H1 (cell line): Measurements from ENCODE around the gene SEC14L5. TPM values are rescaled to one million over a fixed set of nuclear protein-coding genes. Genes with fewer than 3 reads are reported as not detected.

ENCODE experiments used
- CBX5 ChIP-seq: fragments of 300-800, 300-1000 bp; sonication (generic); IDR thresholded peaks from 2 replicates; pipeline ENCODE4 v1.7.1; 2016; ENCODE audit warnings: antibody characterized with exemption, low read length, low read depth
- CBX8 ChIP-seq: fragments of 300-800, 300-1000 bp; sonication (generic); IDR thresholded peaks from 2 replicates; pipeline ENCODE4 v1.7.1; 2016; ENCODE audit warnings: low read depth, low read length, borderline replicate concordance
- CHD2 ChIP-seq: IDR thresholded peaks from 2 replicates; pipeline ENCODE4 v1.6.1; 2012; ENCODE audit warnings: low read length, improper control_type of control experiment
- CTBP2 ChIP-seq: IDR thresholded peaks from 2 replicates; pipeline ENCODE4 v1.7.0; 2011; ENCODE audit warnings: borderline replicate concordance, mild to moderate bottlenecking, moderate library complexity, mixed read lengths, low read length; ENCODE audit not compliant: insufficient read depth, insufficient read length
- CTCF ChIP-seq, 3 experiments: IDR thresholded peaks; 1 replicate in 2 of 3; 2 replicates in 1 of 3; pipeline versions ENCODE4 v1.5.1 to v1.6.1; 2011; ENCODE audit warnings: low read length in 3 of 3, mild to moderate bottlenecking in 3 of 3, inconsistent platforms in 2 of 3, low read depth in 1 of 3, moderate library complexity in 1 of 3; ENCODE audit not compliant: insufficient read depth in 1 of 3; ENCODE audit errors: control extremely low read depth in 1 of 3
- EZH2 ChIP-seq: fragments of 200-600 bp; sonication (generic); IDR thresholded peaks from 2 replicates; pipeline ENCODE4 v1.7.1; 2012; ENCODE audit warnings: low read depth, mild to moderate bottlenecking, moderate library complexity, low read length, inconsistent platforms; ENCODE audit not compliant: severe bottlenecking
- JUND ChIP-seq: IDR thresholded peaks from 2 replicates; pipeline ENCODE4 v1.6.1; 2011; ENCODE audit warnings: mild to moderate bottlenecking, improper control_type of control experiment, low read length
- POLR2AphosphoS5 ChIP-seq: IDR thresholded peaks from 2 replicates; pipeline ENCODE4 v1.6.1; 2011; ENCODE audit warnings: low read depth, low read length
- RAD21 ChIP-seq, 2 experiments: IDR thresholded peaks in 1 of 2; conservative IDR thresholded peaks in 1 of 2; 2 replicates each; pipeline ENCODE4 v1.6.1; 2011; ENCODE audit warnings: low read depth in 2 of 2, low read length in 2 of 2, improper control_type of control experiment in 1 of 2, inconsistent platforms in 1 of 2, mild to moderate bottlenecking in 1 of 2, moderate library complexity in 1 of 2
- RNF2 ChIP-seq: fragments of 200-900, 300-1000 bp; sonication (generic); IDR thresholded peaks from 2 replicates; pipeline ENCODE4 v1.7.1; 2016; ENCODE audit warnings: borderline replicate concordance, low read depth, mild to moderate bottlenecking, antibody characterized with exemption, low read length; ENCODE audit not compliant: poor library complexity, severe bottlenecking; ENCODE audit errors: missing control alignments
- SAP30 ChIP-seq: fragments of 300-600 bp; sonication (generic); IDR thresholded peaks from 2 replicates; pipeline ENCODE4 v1.7.1; 2012; ENCODE audit warnings: low read length, moderate library complexity, mild to moderate bottlenecking, inconsistent platforms; ENCODE audit not compliant: insufficient read depth, insufficient replicate concordance
- SRF ChIP-seq: IDR thresholded peaks from 2 replicates; pipeline ENCODE4 v1.6.1; 2011; ENCODE audit warnings: mild to moderate bottlenecking, low read depth, low read length, moderate library complexity
- polyA plus RNA-seq, 7 experiments: library from polyadenylated mRNA; depleted of rRNA in 3 of 7; stranded (reverse) in 5 of 7; unstranded in 2 of 7; fragments of >200 nt in 5 of 7; fragments of 200-250 nt in 2 of 7; gene quantifications; 1 replicate in 5 of 7; 2 replicates in 1 of 7; 4 replicates in 1 of 7; pipeline versions ENCODE4 v1.2.1 to v1.2.3, GENCODE V29; 2011 to 2013; ENCODE audit warnings: missing spikeins in 2 of 7, mixed read lengths in 2 of 7
- total RNA-seq: library from RNA; stranded (reverse); fragmentation: NEBNext Ultra II Directional; extraction: Animal tissue kit (Norgen Biotek cat#: 25700); gene quantifications from 2 replicates; pipeline ENCODE4 v1.2.1, GENCODE V29; 2021
- TF ChIP-seq, protein P1 (sequence below): IDR thresholded peaks from 2 replicates; pipeline ENCODE4 v1.6.1; 2012; ENCODE audit warnings: low read length, inconsistent platforms
- TF ChIP-seq, protein P2 (sequence below): IDR thresholded peaks from 2 replicates; pipeline ENCODE4 v1.6.1; 2012; ENCODE audit warnings: inconsistent platforms
- TF ChIP-seq, protein P3 (sequence below): IDR thresholded peaks from 2 replicates; pipeline ENCODE4 v1.6.1; 2011; ENCODE audit warnings: low read length, improper control_type of control experiment

The SEC14L5 gene
- total and polyA plus RNA-seq, 2 of the 8 experiments (the other 6 are each of a cell fraction or from before 2014, with no cell fraction given) = 1.9 to 3.0 TPM

DNA sequence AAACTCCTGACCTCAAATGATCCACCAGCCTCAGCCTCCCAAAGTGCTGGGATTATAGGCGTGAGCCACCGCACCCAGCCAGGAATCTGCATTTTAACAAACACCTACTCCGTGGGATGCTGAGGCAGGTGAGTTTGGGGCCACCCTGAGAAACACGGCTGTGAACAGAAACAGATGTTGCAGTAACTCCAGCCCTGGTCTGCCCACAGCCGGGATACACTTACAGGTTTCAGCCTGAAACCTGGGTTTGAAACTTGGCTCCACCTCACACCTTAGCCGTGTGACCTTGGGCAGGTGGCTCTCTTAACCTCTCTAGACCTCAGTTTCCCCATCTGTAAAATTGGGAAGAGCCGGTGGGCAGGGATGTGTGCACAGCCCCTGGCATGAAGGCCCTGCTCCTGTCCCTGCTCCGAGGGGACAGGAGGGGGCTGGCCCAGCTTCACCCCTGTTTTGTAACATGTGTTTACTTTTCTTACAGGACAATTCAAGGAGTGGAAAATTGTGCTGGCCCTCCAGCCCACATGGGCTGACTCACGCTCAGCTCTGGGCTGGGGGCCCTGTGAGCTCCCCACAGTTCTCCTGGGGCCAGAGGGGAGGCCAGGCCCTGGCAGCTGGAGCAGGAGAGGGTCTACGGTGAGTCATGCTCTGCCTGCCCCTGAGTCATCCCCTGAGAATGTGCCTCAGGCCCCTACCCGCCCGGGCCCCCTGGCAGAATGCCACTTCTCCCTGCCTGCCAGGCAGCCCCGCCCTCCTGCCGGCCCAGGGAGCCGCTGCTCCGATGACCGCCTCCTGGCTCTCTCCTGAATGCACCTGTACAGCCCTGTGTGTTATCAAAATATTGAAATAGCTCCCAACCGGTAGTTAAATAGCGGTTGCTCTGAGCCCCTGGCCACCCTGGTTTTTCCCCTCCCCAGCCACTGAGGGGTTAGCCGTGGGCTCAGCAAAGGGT, 13.5 kb upstream of the SEC14L5 start (continued):
- TF ChIP-seq CBX8 = no peak
- TF ChIP-seq, protein P1, sequence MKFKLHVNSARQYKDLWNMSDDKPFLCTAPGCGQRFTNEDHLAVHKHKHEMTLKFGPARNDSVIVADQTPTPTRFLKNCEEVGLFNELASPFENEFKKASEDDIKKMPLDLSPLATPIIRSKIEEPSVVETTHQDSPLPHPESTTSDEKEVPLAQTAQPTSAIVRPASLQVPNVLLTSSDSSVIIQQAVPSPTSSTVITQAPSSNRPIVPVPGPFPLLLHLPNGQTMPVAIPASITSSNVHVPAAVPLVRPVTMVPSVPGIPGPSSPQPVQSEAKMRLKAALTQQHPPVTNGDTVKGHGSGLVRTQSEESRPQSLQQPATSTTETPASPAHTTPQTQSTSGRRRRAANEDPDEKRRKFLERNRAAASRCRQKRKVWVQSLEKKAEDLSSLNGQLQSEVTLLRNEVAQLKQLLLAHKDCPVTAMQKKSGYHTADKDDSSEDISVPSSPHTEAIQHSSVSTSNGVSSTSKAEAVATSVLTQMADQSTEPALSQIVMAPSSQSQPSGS = no peak
- TF ChIP-seq JUND = peak; percentile 97
- no peak for TF ChIP-seq CBX5
- TF ChIP-seq, protein P2, sequence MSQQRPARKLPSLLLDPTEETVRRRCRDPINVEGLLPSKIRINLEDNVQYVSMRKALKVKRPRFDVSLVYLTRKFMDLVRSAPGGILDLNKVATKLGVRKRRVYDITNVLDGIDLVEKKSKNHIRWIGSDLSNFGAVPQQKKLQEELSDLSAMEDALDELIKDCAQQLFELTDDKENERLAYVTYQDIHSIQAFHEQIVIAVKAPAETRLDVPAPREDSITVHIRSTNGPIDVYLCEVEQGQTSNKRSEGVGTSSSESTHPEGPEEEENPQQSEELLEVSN = 0 out of 2 replicates have a peak, but pooled peaks have one; percentile 14
- no peak for TF ChIP-seq POLR2AphosphoS5
- no peak for TF ChIP-seq RNF2
- no peak for TF ChIP-seq EZH2
- no peak for TF ChIP-seq CHD2
- no peak for TF ChIP-seq CTCF (IDR thresholded peaks at IDR 0.05; ENCODE audit: control extremely low read depth in 1 of 3, insufficient read depth in 1 of 3, low read depth in 1 of 3, low read length in 3 of 3)
- no peak for TF ChIP-seq SAP30
- TF ChIP-seq RAD21 (IDR thresholded peaks at IDR 0.05 in 1 of 2, conservative IDR thresholded peaks at IDR 0.05 in 1 of 2; ENCODE audit: low read depth in 2 of 2, low read length in 2 of 2) = no peak
- TF ChIP-seq CTBP2 = no peak
- TF ChIP-seq SRF = no peak
- TF ChIP-seq, protein P3, sequence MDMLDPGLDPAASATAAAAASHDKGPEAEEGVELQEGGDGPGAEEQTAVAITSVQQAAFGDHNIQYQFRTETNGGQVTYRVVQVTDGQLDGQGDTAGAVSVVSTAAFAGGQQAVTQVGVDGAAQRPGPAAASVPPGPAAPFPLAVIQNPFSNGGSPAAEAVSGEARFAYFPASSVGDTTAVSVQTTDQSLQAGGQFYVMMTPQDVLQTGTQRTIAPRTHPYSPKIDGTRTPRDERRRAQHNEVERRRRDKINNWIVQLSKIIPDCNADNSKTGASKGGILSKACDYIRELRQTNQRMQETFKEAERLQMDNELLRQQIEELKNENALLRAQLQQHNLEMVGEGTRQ = no peak
